ENCODE measurements around the gene ZNF407.

Gene ZNF407

GRCh38 chr18:74918276-74918790, 320.7 kb downstream of the ZNF407 start (continued):
- TF ChIP-seq ZEB2 (tag by site-specific recombination; IDR thresholded peaks at IDR 0.05) (no peak), ZNF146 (tag by site-specific recombination; IDR thresholded peaks at IDR 0.05) (no peak), ZNF311 (tag by site-specific recombination; IDR thresholded peaks at IDR 0.05; ENCODE audit: borderline replicate concordance) (no peak), ZNF600 (tag by site-specific recombination; IDR thresholded peaks at IDR 0.05) (no peak), ZNF121 (tag by site-specific recombination; IDR thresholded peaks at IDR 0.05) (no peak)
- TF ChIP-seq, protein P1, sequence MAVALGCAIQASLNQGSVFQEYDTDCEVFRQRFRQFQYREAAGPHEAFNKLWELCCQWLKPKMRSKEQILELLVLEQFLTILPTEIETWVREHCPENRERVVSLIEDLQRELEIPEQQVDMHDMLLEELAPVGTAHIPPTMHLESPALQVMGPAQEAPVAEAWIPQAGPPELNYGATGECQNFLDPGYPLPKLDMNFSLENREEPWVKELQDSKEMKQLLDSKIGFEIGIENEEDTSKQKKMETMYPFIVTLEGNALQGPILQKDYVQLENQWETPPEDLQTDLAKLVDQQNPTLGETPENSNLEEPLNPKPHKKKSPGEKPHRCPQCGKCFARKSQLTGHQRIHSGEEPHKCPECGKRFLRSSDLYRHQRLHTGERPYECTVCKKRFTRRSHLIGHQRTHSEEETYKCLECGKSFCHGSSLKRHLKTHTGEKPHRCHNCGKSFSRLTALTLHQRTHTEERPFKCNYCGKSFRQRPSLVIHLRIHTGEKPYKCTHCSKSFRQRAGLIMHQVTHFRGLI (tag by site-specific recombination; IDR thresholded peaks at IDR 0.05): no peak
- TF ChIP-seq, protein P2, sequence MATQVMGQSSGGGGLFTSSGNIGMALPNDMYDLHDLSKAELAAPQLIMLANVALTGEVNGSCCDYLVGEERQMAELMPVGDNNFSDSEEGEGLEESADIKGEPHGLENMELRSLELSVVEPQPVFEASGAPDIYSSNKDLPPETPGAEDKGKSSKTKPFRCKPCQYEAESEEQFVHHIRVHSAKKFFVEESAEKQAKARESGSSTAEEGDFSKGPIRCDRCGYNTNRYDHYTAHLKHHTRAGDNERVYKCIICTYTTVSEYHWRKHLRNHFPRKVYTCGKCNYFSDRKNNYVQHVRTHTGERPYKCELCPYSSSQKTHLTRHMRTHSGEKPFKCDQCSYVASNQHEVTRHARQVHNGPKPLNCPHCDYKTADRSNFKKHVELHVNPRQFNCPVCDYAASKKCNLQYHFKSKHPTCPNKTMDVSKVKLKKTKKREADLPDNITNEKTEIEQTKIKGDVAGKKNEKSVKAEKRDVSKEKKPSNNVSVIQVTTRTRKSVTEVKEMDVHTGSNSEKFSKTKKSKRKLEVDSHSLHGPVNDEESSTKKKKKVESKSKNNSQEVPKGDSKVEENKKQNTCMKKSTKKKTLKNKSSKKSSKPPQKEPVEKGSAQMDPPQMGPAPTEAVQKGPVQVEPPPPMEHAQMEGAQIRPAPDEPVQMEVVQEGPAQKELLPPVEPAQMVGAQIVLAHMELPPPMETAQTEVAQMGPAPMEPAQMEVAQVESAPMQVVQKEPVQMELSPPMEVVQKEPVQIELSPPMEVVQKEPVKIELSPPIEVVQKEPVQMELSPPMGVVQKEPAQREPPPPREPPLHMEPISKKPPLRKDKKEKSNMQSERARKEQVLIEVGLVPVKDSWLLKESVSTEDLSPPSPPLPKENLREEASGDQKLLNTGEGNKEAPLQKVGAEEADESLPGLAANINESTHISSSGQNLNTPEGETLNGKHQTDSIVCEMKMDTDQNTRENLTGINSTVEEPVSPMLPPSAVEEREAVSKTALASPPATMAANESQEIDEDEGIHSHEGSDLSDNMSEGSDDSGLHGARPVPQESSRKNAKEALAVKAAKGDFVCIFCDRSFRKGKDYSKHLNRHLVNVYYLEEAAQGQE (tag by site-specific recombination; IDR thresholded peaks at IDR 0.05): no peak

- Histone ChIP-seq H3K27ac (ENCODE audit: extremely low read depth, low read depth, low read length) (no peak overlapping the region), H3K36me3 (ENCODE audit: control insufficient read depth in 2 of 2, insufficient read depth in 1 of 2, low read length in 2 of 2) (no peaks in the 10 kb centered on the region), H3K4me1 (ENCODE audit: control insufficient read depth, insufficient read depth, low read length) (peaks cover 11% of the 10 kb centered on the region; the same call in 1 of the 2 replicates), H3K9me3 (ENCODE audit: control insufficient read depth, insufficient read depth, low read depth, low read length) (no peaks in the 10 kb centered on the region), H3K4me3 (ENCODE audit: low read depth, low read length) (no peak overlapping the region)
- ChIA-PET CTCF (no interaction called here), POLR2A (no interaction called here)
- TF ChIP-seq ZNF530 (tag by site-specific recombination; IDR thresholded peaks at IDR 0.05; ENCODE audit: low read depth) (no peak), ZSCAN18 (tag by site-specific recombination; IDR thresholded peaks at IDR 0.05) (no peak), ZNF518A (tag by site-specific recombination; conservative IDR thresholded peaks at IDR 0.05; ENCODE audit: low read depth) (no peak), MZF1 (tag by site-specific recombination; IDR thresholded peaks at IDR 0.05; ENCODE audit: borderline replicate concordance) (no peak), ZNF701 (tag by site-specific recombination; IDR thresholded peaks at IDR 0.05) (no peak), ZNF404 (tag by site-specific recombination; IDR thresholded peaks at IDR 0.05) (no peak)
- TF ChIP-seq, protein P3, sequence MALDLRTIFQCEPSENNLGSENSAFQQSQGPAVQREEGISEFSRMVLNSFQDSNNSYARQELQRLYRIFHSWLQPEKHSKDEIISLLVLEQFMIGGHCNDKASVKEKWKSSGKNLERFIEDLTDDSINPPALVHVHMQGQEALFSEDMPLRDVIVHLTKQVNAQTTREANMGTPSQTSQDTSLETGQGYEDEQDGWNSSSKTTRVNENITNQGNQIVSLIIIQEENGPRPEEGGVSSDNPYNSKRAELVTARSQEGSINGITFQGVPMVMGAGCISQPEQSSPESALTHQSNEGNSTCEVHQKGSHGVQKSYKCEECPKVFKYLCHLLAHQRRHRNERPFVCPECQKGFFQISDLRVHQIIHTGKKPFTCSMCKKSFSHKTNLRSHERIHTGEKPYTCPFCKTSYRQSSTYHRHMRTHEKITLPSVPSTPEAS (tag by site-specific recombination; IDR thresholded peaks at IDR 0.05): no peak
- TF ChIP-seq, protein P4, sequence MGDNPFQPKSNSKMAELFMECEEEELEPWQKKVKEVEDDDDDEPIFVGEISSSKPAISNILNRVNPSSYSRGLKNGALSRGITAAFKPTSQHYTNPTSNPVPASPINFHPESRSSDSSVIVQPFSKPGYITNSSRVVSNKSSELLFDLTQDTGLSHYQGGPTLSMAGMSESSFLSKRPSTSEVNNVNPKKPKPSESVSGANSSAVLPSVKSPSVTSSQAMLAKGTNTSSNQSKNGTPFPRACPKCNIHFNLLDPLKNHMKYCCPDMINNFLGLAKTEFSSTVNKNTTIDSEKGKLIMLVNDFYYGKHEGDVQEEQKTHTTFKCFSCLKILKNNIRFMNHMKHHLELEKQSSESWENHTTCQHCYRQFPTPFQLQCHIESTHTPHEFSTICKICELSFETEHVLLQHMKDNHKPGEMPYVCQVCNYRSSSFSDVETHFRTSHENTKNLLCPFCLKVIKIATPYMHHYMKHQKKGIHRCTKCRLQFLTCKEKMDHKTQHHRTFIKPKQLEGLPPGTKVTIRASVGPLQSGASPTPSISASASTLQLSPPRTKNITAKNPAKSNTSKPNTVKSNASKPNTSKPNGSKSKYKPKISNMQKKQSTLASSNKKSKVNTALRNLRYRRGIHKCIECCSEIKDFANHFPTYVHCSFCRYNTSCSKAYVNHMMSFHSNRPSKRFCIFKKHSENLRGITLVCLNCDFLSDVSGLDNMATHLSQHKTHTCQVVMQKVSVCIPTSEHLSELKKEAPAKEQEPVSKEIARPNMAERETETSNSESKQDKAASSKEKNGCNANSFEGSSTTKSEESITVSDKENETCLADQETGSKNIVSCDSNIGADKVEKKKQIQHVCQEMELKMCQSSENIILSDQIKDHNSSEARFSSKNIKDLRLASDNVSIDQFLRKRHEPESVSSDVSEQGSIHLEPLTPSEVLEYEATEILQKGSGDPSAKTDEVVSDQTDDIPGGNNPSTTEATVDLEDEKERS (tag by site-specific recombination; IDR thresholded peaks at IDR 0.05): no peak
- TF ChIP-seq, protein P5, sequence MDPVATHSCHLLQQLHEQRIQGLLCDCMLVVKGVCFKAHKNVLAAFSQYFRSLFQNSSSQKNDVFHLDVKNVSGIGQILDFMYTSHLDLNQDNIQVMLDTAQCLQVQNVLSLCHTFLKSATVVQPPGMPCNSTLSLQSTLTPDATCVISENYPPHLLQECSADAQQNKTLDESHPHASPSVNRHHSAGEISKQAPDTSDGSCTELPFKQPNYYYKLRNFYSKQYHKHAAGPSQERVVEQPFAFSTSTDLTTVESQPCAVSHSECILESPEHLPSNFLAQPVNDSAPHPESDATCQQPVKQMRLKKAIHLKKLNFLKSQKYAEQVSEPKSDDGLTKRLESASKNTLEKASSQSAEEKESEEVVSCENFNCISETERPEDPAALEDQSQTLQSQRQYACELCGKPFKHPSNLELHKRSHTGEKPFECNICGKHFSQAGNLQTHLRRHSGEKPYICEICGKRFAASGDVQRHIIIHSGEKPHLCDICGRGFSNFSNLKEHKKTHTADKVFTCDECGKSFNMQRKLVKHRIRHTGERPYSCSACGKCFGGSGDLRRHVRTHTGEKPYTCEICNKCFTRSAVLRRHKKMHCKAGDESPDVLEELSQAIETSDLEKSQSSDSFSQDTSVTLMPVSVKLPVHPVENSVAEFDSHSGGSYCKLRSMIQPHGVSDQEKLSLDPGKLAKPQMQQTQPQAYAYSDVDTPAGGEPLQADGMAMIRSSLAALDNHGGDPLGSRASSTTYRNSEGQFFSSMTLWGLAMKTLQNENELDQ (tag by site-specific recombination; IDR thresholded peaks at IDR 0.05; ENCODE audit: low read depth): no peak
Observed at GRCh38 chr18:74921057-74921820, 323.6 kb downstream of the ZNF407 start.

Measured in HEK293 (cell line).